Pons (tissue), 1 donor: ENCODE results near the gene EXOC3.
"Not testable (repeated sequence)": the region's sequence is repeated elsewhere in the genome, so short reads cannot be mapped to it uniquely, and the experiment has no call there.

Experiments
- DNase-seq: peaks from one replicate; pipeline ENCODE4 v3.0.0-alpha.2; 2016; ENCODE audit warnings: low spot score

EXOC3 gene

GRCh38 chr5:473551-474192 lies 30.7 kb downstream of the EXOC3 start:
- peak; percentile 7 for DNase-seq

- DNase-seq = not testable (repeated sequence)
Observed at GRCh38 chr5:474232-474839, 31.4 kb downstream of the EXOC3 start.

GRCh38 chr5:474840-475661 lies 32.1 kb downstream of the EXOC3 start:
- DNase-seq = no peak

GRCh38 chr5:475704-476101 lies 32.7 kb downstream of the EXOC3 start:
- DNase-seq = no peak

- no peak for DNase-seq
Observed at GRCh38 chr5:476102-476813, 33.3 kb downstream of the EXOC3 start.

- no peak for DNase-seq
Observed at GRCh38 chr5:476814-477175, 33.8 kb downstream of the EXOC3 start.

GRCh38 chr5:477247-477646 lies 34.3 kb downstream of the EXOC3 start:
- no peak for DNase-seq

GRCh38 chr5:477871-478270 lies 34.9 kb downstream of the EXOC3 start:
- DNase-seq = no peak

- DNase-seq = no peak
Observed at GRCh38 chr5:478369-478981, 35.5 kb downstream of the EXOC3 start.

- DNase-seq = no peak
Observed at GRCh38 chr5:478982-479535, 36.1 kb downstream of the EXOC3 start.

- no peak for DNase-seq
Observed at GRCh38 chr5:479566-480319, 36.8 kb downstream of the EXOC3 start.

GRCh38 chr5:481347-481746 lies 38.4 kb downstream of the EXOC3 start:
- DNase-seq = no peak

- no peak for DNase-seq
Observed at GRCh38 chr5:482021-482420, 39.0 kb downstream of the EXOC3 start.

GRCh38 chr5:482506-482905 lies 39.5 kb downstream of the EXOC3 start:
- DNase-seq = no peak

- DNase-seq = no peak
Observed at GRCh38 chr5:483011-483410, 40.0 kb downstream of the EXOC3 start.

- no peak for DNase-seq
Observed at GRCh38 chr5:483434-484140, 40.6 kb downstream of the EXOC3 start.

GRCh38 chr5:484556-484955 lies 41.6 kb downstream of the EXOC3 start:
- DNase-seq = no peak

- DNase-seq = no peak
Observed at GRCh38 chr5:485113-485945, 42.4 kb downstream of the EXOC3 start.

GRCh38 chr5:485946-486491 lies 43.0 kb downstream of the EXOC3 start:
- no peak for DNase-seq
